Lower leg skin (tissue), 3 donors: ENCODE data around the gene ADGRV1.

Experiments
- CTCF ChIP-seq, 3 donors: fragments of 450-650 bp; IDR thresholded peaks; one replicate each; pipeline ENCODE4 v1.5.1; 2016; ENCODE audit warnings: antibody characterized with exemption in 3 of 3, mild to moderate bottlenecking in 3 of 3, moderate library complexity in 2 of 3
- POLR2A ChIP-seq, 2 donors: fragments of 450-650 bp; IDR thresholded peaks; one replicate each; pipeline ENCODE4 v1.6.1; 2016 to 2017; ENCODE audit warnings: antibody characterized with exemption in 2 of 2, mild to moderate bottlenecking in 1 of 2, moderate library complexity in 1 of 2

GRCh38 chr5:90889325-90889600 lies 330.7 kb downstream of the ADGRV1 start:
- TF ChIP-seq CTCF (IDR thresholded peaks at IDR 0.05) (no peak), POLR2A (IDR thresholded peaks at IDR 0.05) (no peak)
